ENCODE results near the gene CALN1.

CALN1 gene

DNA sequence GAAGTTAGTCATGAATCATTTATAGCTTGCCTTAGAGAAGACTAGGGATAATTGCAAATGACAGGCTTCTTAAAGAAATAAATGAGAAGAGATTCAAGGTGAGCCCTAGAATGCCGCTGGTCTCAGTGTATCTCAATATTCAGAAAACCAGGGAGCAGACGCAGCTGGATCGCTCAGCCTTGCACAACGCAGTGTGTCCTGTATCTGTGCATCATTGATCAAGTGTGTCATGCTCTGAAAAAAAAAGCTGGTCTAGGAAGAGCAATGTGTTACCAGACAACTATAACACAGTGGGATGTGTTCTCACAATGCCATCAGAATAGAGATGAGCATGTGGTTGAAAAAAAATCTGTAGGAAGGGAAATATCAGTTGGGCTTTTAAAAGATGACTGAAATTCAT, 230.1 kb downstream of the CALN1 start:
- no peak for DNase-seq

DNA sequence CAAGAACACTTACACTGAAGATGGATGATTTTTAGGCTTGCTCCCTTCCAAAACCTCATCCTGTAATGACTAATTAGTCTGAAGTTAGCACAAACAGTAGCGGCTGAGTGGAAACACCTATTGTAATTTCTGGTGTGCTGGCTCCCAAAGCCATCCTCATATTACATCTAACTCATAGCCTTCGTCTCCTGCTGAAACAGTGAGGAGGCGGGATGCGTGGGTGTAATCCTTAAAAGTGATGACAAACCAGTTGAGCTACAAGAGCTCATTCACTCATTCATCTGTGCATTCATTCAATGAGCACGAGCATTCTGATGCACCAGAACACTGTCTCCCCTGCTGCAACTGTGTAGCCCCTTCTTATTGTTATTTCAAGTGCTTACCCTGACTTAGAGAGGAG, 235.3 kb downstream of the CALN1 start:
- DNase-seq, result no peak

GRCh38 chr7:72170475-72170874, 241.7 kb downstream of the CALN1 start:
- no peak for DNase-seq

- DNase-seq, result no peak
Observed at GRCh38 chr7:72163271-72163670, 248.9 kb downstream of the CALN1 start.

DNA sequence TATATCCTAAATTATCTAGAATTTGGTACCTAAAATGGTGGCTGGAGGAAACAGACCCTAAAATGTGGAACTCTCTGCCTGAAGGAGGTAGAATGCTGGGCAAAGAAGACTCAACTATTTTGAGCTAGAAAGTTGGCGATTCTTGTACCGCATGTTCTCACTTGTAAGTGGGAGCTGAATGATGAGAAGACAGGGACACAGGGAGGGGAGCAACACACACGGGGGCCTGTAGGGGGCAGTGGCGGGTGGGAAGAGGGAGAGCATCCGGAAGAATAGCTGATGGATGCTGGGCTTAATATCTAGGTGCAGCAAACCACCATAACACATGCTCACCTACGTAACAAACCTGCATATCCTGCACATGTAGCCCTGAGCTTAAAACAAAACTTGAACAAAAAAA, 250.6 kb downstream of the CALN1 start:
- no peak for DNase-seq

DNA sequence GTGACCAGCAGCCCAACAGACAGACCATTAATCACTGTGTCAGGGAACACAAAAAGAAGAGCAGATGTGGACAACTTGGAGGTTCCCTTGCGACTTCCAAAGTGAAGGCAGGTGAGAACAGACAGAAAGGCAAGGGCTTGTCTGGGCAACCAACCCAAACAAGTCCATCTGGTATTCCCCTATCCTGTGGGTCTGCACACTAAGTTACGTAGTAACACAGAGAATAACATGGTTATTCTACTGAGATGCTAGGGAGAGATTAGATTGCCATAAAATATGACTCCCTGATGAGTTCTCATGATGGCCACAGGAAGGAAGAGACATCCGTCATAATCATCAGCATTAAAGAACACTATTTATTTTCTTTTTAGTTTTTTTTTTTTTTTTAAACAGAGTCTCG, 252.2 kb downstream of the CALN1 start:
- no peak for DNase-seq

- no peak for DNase-seq
Observed at GRCh38 chr7:72156671-72157070, 255.5 kb downstream of the CALN1 start.

DNA sequence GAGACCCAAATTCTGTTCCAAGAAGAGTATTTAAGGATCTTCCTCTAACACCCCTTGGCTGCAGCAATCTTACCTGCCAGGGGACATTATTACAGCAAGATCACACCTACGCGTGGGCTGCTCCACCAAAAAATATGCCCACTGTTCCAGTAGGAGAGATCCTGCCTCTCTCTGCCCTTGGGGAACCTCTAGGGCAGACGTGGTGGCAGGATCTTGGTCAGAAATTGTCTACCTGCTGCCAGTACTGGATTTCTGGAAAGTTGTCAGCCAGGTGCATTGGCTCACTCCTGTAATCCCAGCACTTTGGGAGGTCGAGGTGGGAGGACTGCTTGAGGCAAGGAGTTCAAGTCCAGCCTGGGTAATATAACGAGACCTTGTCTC, 259.0 kb downstream of the CALN1 start:
- peak in 1 of 14 donors; percentile 64 for DNase-seq

DNA sequence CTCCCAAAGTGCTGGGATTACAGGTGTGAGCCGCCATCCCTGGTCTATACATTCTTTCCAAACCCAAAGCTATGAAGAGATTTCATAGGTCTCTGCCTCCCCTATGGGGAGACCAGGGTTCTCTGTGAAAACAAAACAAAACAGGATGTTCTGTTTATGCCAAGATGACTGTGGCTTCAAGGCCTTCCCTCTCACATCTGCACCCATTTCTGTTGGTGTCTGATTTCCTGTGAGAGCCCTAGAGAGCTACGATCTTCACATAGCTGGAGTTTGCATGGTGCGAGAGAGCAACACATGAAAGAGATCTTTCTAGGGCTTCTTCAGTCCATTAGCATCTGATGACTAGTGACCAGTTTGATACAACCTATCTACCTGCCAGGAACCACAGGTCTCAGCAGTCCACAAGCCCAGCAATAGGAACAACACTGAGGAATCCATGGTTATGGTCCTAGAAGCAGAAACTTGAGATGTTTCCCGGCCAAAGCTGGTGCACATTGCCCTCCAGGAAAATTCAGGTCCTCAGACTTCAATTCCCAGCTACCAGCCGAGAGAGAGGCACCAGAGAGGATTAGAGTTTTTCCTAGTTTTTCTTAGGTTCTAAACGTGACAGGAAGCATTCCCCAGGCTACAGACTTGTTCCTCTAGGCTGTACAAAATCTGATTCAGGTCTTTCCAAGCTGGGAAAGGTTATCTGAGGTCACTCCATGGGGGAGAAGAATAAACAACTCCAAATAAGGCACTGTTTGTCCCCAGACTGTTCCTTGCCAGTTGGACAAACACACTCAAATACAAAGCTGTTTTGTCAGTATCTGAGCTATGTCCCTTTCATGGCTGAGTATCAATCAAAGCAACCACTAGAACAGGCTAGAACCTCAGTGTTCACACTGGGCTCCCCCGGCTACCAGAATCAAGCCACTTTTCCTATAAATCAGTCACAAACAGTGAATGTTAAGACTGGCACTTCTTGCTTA, 259.7 kb downstream of the CALN1 start:
- DNase-seq, result peak in 12 of 14 donors; percentile 29 to 91 (median 64)

DNA sequence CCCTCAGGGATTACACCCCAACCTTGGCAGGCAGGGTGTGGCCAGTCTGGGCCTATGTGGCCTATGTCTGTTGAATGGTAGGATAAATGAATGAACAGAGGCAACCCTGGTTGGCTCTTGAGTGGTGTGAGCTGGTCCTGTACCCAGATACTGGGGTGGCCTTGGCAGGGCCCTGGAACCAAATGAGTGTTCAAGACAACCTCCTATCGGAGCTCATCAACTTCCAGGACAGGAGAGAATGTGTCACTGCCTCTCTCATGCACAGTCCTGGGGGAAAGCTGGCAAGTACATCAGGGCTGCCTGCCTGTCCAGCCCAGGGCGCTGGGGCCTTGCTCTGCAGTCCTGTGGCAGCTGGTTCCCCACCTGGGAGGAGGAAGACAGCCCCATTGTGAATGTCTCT, 271.6 kb downstream of the CALN1 start:
- DNase-seq, result no peak

- no peak for DNase-seq
Observed at GRCh38 chr7:72127136-72127535, 285.0 kb downstream of the CALN1 start.

GRCh38 chr7:72123913-72124312, 288.2 kb downstream of the CALN1 start:
- no peak for DNase-seq

GRCh38 chr7:72118366-72118765, 293.8 kb downstream of the CALN1 start:
- DNase-seq, result no peak

GRCh38 chr7:72114129-72114528, 298.0 kb downstream of the CALN1 start:
- no peak for DNase-seq

- DNase-seq, result no peak
Observed at GRCh38 chr7:72112992-72113391, 299.1 kb downstream of the CALN1 start.

GRCh38 chr7:72112530-72112929, 299.6 kb downstream of the CALN1 start:
- DNase-seq, result no peak

DNA sequence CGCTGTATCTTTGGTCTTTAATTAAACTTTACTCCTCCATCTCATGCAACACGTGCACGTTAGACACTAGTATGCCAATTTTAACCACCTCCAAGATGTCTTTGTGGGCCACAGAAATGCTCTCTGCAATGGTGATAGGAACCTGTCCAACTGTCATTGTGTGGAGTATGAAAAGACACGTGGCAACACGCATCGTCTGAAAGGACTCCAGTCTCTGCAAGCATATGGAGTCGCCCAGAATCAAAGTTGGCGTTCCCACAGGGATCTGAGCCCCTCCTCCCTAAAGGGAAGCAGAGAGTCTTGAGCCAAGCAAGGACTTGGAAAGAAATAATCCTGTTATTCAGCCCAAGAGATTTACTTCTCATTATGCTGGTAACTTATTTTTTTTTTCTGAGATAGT, 301.1 kb downstream of the CALN1 start:
- no peak for DNase-seq

- DNase-seq, result no peak
Observed at GRCh38 chr7:72109566-72109965, 302.6 kb downstream of the CALN1 start.

- no peak for DNase-seq
Observed at GRCh38 chr7:72106405-72106804, 305.7 kb downstream of the CALN1 start.

DNA sequence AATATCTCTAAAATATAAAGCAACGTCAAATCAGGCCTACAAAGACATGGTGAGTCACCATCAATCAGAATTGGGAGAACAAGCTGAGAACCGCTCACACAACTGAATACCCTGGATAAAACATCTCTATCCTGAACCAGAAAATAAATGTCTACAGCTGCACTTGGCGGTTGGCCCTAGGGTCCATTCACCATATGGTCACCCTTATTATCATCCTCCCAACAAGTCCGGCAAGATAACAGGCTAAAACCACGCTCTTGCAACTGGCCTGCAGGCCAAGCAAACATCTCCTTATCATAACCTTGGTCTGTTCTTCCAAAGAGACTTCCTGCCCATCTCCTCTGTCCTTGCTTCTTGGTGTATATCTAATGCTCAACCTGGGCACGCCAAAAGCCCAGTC, 310.7 kb downstream of the CALN1 start:
- DNase-seq, result peak in 1 of 14 donors; percentile 37

- no peak for DNase-seq
Observed at GRCh38 chr7:72099784-72100183, 312.4 kb downstream of the CALN1 start.

- peak in 2 of 14 donors; percentile 4 to 16 for DNase-seq
Observed at GRCh38 chr7:72098807-72099580, 313.1 kb downstream of the CALN1 start.

- no peak for DNase-seq
Observed at GRCh38 chr7:72097226-72097625, 314.9 kb downstream of the CALN1 start.

DNA sequence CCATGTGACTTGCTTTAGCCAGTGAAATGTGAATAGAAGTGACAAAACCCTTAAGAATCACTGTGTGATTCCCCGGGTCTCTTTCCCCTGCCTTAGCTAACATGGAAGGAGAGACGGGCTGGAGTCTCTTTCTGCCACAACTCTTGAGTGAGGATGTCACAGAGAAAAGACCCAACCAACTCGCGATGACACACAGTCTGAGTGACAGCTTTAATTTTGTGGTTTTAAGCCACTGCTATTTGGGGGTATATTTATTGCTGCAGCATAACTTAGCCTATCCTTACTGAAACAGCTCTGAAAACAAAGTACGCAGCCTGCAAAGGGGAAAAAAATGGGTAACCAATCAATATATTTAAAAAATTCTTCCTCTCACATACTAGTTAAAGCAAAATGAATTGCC, 319.4 kb downstream of the CALN1 start:
- no peak for DNase-seq
